GM23248 (cell line): Measurements from ENCODE around the gene CMTM6. TPM values are rescaled to one million over a fixed set of nuclear protein-coding genes. Genes with fewer than 3 reads are reported as not detected.

Experiments
- DNase-seq: peaks from one replicate; pipeline ENCODE4 v3.0.0-alpha.2; 2015
- H2AFZ ChIP-seq: fragments of 200-600 bp; sonication (generic); 2 replicates; pipeline ENCODE4 v1.6.1; 2016; ENCODE audit warnings: antibody characterized with exemption
- H3F3A ChIP-seq: fragments of 200-600 bp; sonication (generic); 2 replicates; pipeline ENCODE4 v1.6.1; 2016; ENCODE audit warnings: mild to moderate bottlenecking, antibody characterized with exemption, mixed run types; ENCODE audit not compliant: insufficient read depth
- H3K27ac ChIP-seq: fragments of 200-600 bp; sonication (generic); 2 replicates; pipeline ENCODE4 v1.5.1; 2016; ENCODE audit warnings: mild to moderate bottlenecking
- H3K27me3 ChIP-seq: fragments of 200-600 bp; sonication (generic); replicated peaks from 2 replicates; pipeline ENCODE4 v1.6.1; 2016; ENCODE audit warnings: mild to moderate bottlenecking; ENCODE audit not compliant: insufficient read depth
- H3K36me3 ChIP-seq: fragments of 200-600 bp; sonication (generic); 2 replicates; pipeline ENCODE4 v1.6.1; 2016; ENCODE audit warnings: low read depth, mild to moderate bottlenecking
- H3K4me1 ChIP-seq: fragments of 200-600 bp; sonication (generic); 2 replicates; pipeline ENCODE4 v1.6.1; 2016; ENCODE audit warnings: mild to moderate bottlenecking; ENCODE audit not compliant: insufficient read depth
- H3K4me2 ChIP-seq: fragments of 200-600 bp; sonication (generic); one replicate; pipeline ENCODE4 v1.6.1; 2016; ENCODE audit warnings: mild to moderate bottlenecking; ENCODE audit not compliant: unreplicated experiment
- H3K4me3 ChIP-seq: fragments of 200-600 bp; sonication (generic); 2 replicates; pipeline ENCODE4 v1.5.1; 2016; ENCODE audit warnings: mild to moderate bottlenecking
- H3K79me2 ChIP-seq: fragments of 200-600 bp; sonication (generic); 2 replicates; pipeline ENCODE4 v1.6.1; 2016; ENCODE audit warnings: mild to moderate bottlenecking; ENCODE audit not compliant: insufficient read depth
- H3K9ac ChIP-seq: fragments of 200-600 bp; sonication (generic); 2 replicates; pipeline ENCODE4 v1.6.1; 2016; ENCODE audit warnings: mild to moderate bottlenecking
- H3K9me2 ChIP-seq: fragments of 200-600 bp; sonication (generic); 2 replicates; pipeline ENCODE4 v1.6.1; 2016; ENCODE audit warnings: mixed run types, mild to moderate bottlenecking, moderate library complexity; ENCODE audit not compliant: insufficient read depth
- H3K9me3 ChIP-seq: fragments of 200-600 bp; sonication (generic); one replicate; pipeline ENCODE4 v1.6.1; 2017; ENCODE audit warnings: low read depth
- H4K20me1 ChIP-seq: fragments of 200-600 bp; sonication (generic); 2 replicates; pipeline ENCODE4 v1.6.0; 2016; ENCODE audit not compliant: insufficient read depth
- EZH2 ChIP-seq: fragments of 200-600 bp; sonication (generic); IDR thresholded peaks from 2 replicates; pipeline ENCODE4 v1.6.1; 2018; ENCODE audit warnings: antibody characterized with exemption, mild to moderate bottlenecking; ENCODE audit not compliant: insufficient read depth, poor library complexity, severe bottlenecking
- EZH2phosphoT487 ChIP-seq: fragments of 200-600 bp; sonication (generic); IDR thresholded peaks from 2 replicates; pipeline ENCODE4 v1.6.1; 2018; ENCODE audit warnings: antibody characterized with exemption, moderate library complexity, mild to moderate bottlenecking, low read depth; ENCODE audit not compliant: insufficient read depth
- WGBS, 2 experiments: methylation state at CpG; one replicate each; pipeline ENCODE4 v1.1.6; 2015 to 2017; ENCODE audit warnings: low lambda C conversion rate in 2 of 2, low coverage in 1 of 2; ENCODE audit errors: missing lambda C conversion rate in 2 of 2; 5-methylcytosine and 5-hydroxymethylcytosine counted together
- in situ Hi-C: fragments of 300-500 bp; cut with MboI; formaldehyde crosslinking; loops from 2 replicates; pipeline ENCODE4 v1.15.0; 2020
- microRNA-seq: library from miRNA; unstranded; fragments of <30 nt; microRNA quantifications from one replicate; pipeline ENCODE4, GENCODE V29; 2016; ENCODE audit warnings: borderline number of aligned reads
- polyA plus RNA-seq: library from polyadenylated mRNA; unstranded; fragments of >200 nt; fragmentation: Nextera tagmentation; extraction: Ambion mirVana; gene quantifications from 2 replicates; pipeline ENCODE4 v1.2.1, GENCODE V29; 2016
- small RNA-seq: library from RNA; depleted of rRNA; stranded (forward); fragments of <200 nt; gene quantifications from one replicate; pipeline ENCODE3, GENCODE V24; 2014; ENCODE audit warnings: low read depth, low replicate concordance
- total RNA-seq: library from RNA; depleted of rRNA; stranded (reverse); fragments of >200 nt; shearing (Covaris generic); gene quantifications from 2 replicates; pipeline ENCODE4 v1.2.3, GENCODE V29; 2014; rRNA removed

Gene CMTM6
- total and polyA plus RNA-seq, 2 experiments from 2014 or later: 78.6 to 104 TPM

DNA sequence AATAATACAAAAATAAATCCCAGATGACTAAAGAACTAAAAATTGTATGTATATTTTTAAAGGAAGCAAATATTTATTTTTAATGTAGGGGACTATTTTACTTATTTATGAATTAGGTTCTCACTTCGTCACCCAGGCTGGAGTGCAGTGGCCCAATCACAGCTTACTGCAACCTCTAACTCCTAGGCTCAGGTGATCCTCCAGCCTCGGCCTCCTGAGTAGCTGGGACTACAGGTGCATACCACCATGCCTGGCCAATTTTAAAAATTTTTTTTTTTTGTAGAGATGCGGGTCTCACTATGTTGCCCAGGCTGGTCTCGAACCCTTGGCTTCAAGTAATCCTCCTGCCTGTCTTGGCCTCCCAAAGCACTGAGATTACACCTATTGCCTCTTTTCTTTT is 68.4 kb downstream of the CMTM6 start:
- no peaks in the 10 kb centered on the region for H3K36me3 ChIP-seq
- in situ Hi-C loops: no loop called here
- H2AFZ ChIP-seq: no peak overlapping the region
- H4K20me1 ChIP-seq: no peaks in the 10 kb centered on the region
- H3K9me3 ChIP-seq: no peaks in the 10 kb centered on the region
- no peak overlapping the region for H3K9ac ChIP-seq
- H3K9me2 ChIP-seq: no peaks in the 10 kb centered on the region
- H3K4me3 ChIP-seq: no peak overlapping the region
- 94 to 95% methylated on average over 4 of the region's 4 CpGs for WGBS, 2 experiments
- no peaks in the 10 kb centered on the region for H3K79me2 ChIP-seq
- no peak for DNase-seq
- H3K27me3 ChIP-seq: no peaks in the 10 kb centered on the region
- no peak overlapping the region for H3K27ac ChIP-seq
- no peak overlapping the region for H3K4me2 ChIP-seq
- no peak for TF ChIP-seq EZH2
- no peak for TF ChIP-seq EZH2phosphoT487
- H3K4me1 ChIP-seq: peaks cover 14% of the 10 kb centered on the region
- H3F3A ChIP-seq: no peaks in the 10 kb centered on the region

DNA sequence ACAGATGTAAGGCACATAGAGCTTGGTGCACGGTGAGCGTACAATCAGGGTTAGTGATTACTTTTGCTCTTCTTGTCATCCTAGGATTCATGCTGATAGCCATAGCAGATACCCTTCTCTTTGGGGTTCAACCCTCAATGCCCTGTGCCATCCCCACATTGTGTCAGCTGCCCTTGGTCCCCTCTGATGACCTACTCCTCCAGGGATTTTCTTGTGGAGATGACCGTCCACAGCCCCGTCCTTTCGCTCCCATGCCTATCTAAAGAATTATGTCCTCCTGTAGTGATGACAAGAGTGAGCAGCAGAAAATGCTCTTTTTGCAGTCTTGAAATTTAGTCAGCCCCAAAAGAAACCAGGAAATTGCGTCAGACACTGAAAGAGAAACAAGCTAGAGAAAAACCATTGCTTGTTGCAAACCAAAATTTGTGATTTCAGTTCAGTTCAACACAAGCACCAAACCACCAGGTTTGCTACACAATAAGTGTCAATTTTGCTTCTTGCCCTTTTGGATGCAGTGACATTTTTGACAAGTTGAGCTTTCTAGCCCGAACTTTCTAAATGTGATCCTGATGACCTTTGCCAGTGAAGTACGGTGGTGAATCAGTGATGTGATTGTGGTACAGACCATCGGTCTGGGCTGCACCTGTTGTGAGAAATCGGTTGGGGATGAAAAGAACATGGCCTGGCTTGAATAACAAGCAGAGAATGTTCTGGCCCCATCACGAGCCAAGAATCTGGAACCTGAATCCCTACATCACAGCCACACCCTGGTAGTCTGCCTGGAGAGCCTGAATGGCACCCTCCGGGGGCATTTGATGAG is 69.7 kb downstream of the CMTM6 start:
- Histone ChIP-seq H3K9ac (no peak overlapping the region), H3K9me2 (no peaks in the 10 kb centered on the region), H3K4me3 (no peak overlapping the region), H3K4me1 (peaks cover 14% of the 10 kb centered on the region), H3K27ac (no peak overlapping the region), H3K4me2 (no peak overlapping the region), H3K79me2 (no peaks in the 10 kb centered on the region), H4K20me1 (no peaks in the 10 kb centered on the region), H3K36me3 (no peaks in the 10 kb centered on the region), H3F3A (no peaks in the 10 kb centered on the region), H3K27me3 (no peaks in the 10 kb centered on the region), H2AFZ (no peak overlapping the region), H3K9me3 (no peaks in the 10 kb centered on the region)
- 86 to 87% methylated on average over 12 of the region's 12 CpGs for WGBS, 2 experiments
- in situ Hi-C loops: no loop called here
- TF ChIP-seq EZH2phosphoT487: no peak
- TF ChIP-seq EZH2: no peak
- peak; percentile 48 for DNase-seq

DNA sequence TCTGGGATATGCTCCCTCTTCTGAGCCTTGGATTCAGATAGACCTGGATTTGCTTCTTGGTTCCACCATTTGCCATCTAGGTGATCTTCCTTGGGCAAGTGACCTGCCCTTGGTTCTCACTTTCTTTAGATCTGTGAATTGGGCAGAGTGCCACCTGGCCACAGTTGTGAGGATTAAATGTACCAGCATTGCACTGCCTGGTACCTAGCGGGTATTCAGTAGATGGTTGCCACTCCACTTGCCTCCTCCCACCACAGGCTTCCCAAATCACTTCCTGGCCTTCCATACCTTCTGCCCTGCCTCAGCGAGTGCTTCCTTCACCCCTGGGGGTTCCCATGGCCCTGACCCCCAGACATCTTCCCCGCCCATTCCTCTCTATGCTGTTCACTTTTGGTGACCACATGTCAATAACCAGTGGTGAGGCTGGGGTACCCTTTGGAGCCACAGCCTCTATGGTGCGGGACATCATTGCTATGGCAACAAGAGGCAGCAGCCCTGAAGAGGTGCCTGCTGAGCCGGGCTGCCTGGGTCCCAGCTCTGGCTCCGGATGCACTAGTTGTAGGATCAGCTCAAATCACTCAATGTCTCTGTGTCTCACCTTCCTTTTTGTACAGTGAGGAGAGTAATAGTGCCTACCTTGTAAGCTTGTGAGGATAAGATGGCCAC is 70.5 kb downstream of the CMTM6 start:
- no peak overlapping the region for H3K4me3 ChIP-seq
- no peak for DNase-seq
- 93 to 97% methylated on average over 6 of the region's 6 CpGs for WGBS, 2 experiments
- H3K36me3 ChIP-seq: no peaks in the 10 kb centered on the region
- H3K9me2 ChIP-seq: no peaks in the 10 kb centered on the region
- no peak overlapping the region for H3K9ac ChIP-seq
- peaks cover 14% of the 10 kb centered on the region for H3K4me1 ChIP-seq
- no peaks in the 10 kb centered on the region for H3K27me3 ChIP-seq
- H3K9me3 ChIP-seq: no peaks in the 10 kb centered on the region
- H4K20me1 ChIP-seq: no peaks in the 10 kb centered on the region
- no peak overlapping the region for H3K27ac ChIP-seq
- no peaks in the 10 kb centered on the region for H3F3A ChIP-seq
- in situ Hi-C loops: no loop called here
- H3K4me2 ChIP-seq: no peak overlapping the region
- no peaks in the 10 kb centered on the region for H3K79me2 ChIP-seq
- H2AFZ ChIP-seq: no peak overlapping the region
- no peak for TF ChIP-seq EZH2
- no peak for TF ChIP-seq EZH2phosphoT487

DNA sequence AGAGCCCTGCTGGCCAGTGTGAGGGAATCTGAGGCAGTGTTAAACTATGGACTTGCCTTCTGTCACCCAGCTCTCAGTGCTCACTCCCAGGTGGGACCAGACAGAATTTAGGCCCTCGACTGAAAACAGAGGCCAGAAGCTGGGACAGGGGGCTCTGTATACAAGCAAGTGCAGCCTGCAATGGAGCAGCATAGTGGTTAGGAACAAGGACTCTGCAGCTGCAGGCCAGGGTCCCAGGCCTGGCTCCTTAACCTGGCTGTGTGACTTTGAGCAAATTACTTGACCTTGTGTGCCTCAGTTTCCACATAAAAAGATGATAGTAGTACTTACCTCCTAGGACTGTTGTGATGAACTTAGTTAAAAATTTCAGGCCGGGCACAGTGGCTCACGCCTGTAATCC is 71.2 kb downstream of the CMTM6 start:
- H3K27me3 ChIP-seq: no peaks in the 10 kb centered on the region
- DNase-seq: no peak
- peaks cover 14% of the 10 kb centered on the region for H3K4me1 ChIP-seq
- in situ Hi-C loops: no loop called here
- no peak overlapping the region for H3K9ac ChIP-seq
- H3K9me2 ChIP-seq: no peaks in the 10 kb centered on the region
- 93 to 95% methylated on average over 3 of the region's 3 CpGs for WGBS, 2 experiments
- no peak overlapping the region for H3K4me3 ChIP-seq
- no peak overlapping the region for H2AFZ ChIP-seq
- H3K27ac ChIP-seq: no peak overlapping the region
- TF ChIP-seq EZH2 (no peak), EZH2phosphoT487 (no peak)
- H3K4me2 ChIP-seq: no peak overlapping the region
- H3F3A ChIP-seq: no peaks in the 10 kb centered on the region
- no peaks in the 10 kb centered on the region for H3K9me3 ChIP-seq
- H3K36me3 ChIP-seq: no peaks in the 10 kb centered on the region
- H3K79me2 ChIP-seq: no peaks in the 10 kb centered on the region
- H4K20me1 ChIP-seq: no peaks in the 10 kb centered on the region

Small RNA genes lying within 50 kb of the gene (microRNA-seq; reads per million reads assigned to microRNA genes)
- gene MIR548AY: not detected

Small RNA genes lying within 50 kb of the gene (small RNA-seq; reads per million reads assigned to genes)
- not detected for gene MIR548AY

Other genes with a start within 250 kb of the CMTM6 start
- gene CMTM7, start 111.0 kb downstream of the CMTM6 start, total RNA-seq: 6.3 and 7.1 TPM in 2 replicates
- gene CMTM7, start 111.0 kb downstream of the CMTM6 start, polyA plus RNA-seq: 21.5 and 23.0 TPM in 2 replicates
- gene DYNC1LI1, start 68.0 kb upstream of the CMTM6 start, total RNA-seq: 33.4 and 40.5 TPM in 2 replicates
- 35.0 and 36.7 TPM in 2 replicates for gene DYNC1LI1, start 68.0 kb upstream of the CMTM6 start, polyA plus RNA-seq
- 13.0 and 19.5 TPM in 2 replicates for gene CNOT10, start 182.3 kb upstream of the CMTM6 start, total RNA-seq
- gene CNOT10, start 182.3 kb upstream of the CMTM6 start, polyA plus RNA-seq: 15.2 and 18.3 TPM in 2 replicates